ENCODE results near the gene DSCAM. TPM values are rescaled to one million over a fixed set of nuclear protein-coding genes. Genes with fewer than 3 reads are reported as not detected.

Gene DSCAM
- total RNA-seq, 1 donor from 2014 or later, result not detected

DNA sequence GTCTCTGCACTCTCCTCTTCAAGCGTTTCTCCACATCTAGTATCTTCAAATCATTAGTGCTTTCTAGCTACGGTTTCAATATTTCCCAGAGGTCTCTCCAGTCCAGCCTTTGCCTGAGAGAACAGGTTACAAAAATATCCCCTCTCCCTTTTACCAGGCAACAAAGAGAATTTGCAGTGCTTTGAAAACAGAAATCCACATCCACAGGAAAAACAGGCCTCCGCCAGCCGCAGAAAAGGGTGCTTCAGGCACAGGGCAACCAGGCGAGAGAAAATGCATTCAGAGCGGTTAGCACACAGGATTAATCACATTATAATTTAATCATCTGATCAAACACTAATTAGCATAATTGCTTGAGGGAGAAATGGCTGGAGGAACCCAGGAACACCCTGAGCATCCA, 13.8 kb downstream of the DSCAM start:
- no peak overlapping the region for H3K27ac ChIP-seq
- no peak overlapping the region for H3K4me3 ChIP-seq
- TF ChIP-seq CTCF (IDR thresholded peaks at IDR 0.05), result no peak
- TF ChIP-seq POLR2AphosphoS5 (IDR thresholded peaks at IDR 0.05; ENCODE audit: insufficient read depth in 1 of 2, low read depth in 1 of 2), result no peak
- TF ChIP-seq POLR2A (IDR thresholded peaks at IDR 0.05), result no peak
- DNase-seq (ENCODE audit: extremely low spot score in 2 of 2), result no peak
- intact Hi-C loops (cut with DNase I), result no loop called here
- H3K27me3 ChIP-seq, result no peaks in the 10 kb centered on the region
- H3K9me3 ChIP-seq, result no peaks in the 10 kb centered on the region
- no peaks in the 10 kb centered on the region for H3K36me3 ChIP-seq
- H3K4me1 ChIP-seq, result no peaks in the 10 kb centered on the region

DNA sequence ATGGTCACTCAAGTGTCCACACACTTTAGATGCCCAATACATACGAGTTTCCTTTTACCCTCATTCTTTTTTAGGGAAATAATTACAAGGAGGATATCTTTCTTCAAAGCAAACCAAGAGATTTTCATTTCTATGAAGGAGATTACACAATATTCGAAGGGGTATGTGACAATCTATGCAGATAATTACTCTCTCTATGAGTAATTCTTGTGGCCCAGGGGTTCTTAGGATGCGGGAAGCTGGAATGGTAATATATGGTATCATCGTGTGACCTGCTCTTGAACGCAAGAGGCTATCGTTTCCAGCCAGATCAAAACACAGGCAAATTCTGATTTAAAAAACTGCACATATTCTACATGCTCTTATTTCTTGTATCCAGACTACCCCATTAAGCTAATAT, 14.6 kb downstream of the DSCAM start:
- DNase-seq (ENCODE audit: extremely low spot score in 2 of 2), result peak in 1 of 2 donors; percentile 1
- Histone ChIP-seq H3K27me3 (no peaks in the 10 kb centered on the region), H3K36me3 (no peaks in the 10 kb centered on the region), H3K9me3 (no peaks in the 10 kb centered on the region), H3K4me3 (no peak overlapping the region), H3K27ac (no peak overlapping the region), H3K4me1 (no peaks in the 10 kb centered on the region)
- intact Hi-C loops (cut with DNase I), result no loop called here
- TF ChIP-seq CTCF (IDR thresholded peaks at IDR 0.05) (no peak), POLR2A (IDR thresholded peaks at IDR 0.05) (no peak), POLR2AphosphoS5 (IDR thresholded peaks at IDR 0.05; ENCODE audit: insufficient read depth in 1 of 2, low read depth in 1 of 2) (no peak)

DNA sequence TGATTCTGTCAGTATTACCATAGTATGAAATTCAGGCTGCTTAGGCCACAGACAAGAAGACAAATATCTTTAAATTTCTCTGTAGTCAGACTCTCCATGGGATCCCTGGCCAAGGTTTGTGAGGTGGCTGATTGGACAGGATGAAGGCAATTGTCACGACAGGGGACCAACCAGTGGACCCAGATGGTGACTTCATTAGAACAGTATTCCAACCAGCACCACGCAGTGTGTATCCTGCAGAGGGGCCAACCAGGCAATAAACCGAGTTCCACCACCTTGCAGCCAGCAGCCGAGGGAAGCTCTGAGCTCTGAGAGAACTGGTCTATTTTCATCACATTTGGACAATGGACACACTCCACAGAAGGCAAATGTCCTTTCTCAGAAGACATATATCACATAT, 16.1 kb downstream of the DSCAM start:
- Histone ChIP-seq H3K27ac (no peak overlapping the region), H3K9me3 (no peaks in the 10 kb centered on the region), H3K27me3 (no peaks in the 10 kb centered on the region), H3K4me3 (no peak overlapping the region), H3K4me1 (no peaks in the 10 kb centered on the region), H3K36me3 (no peaks in the 10 kb centered on the region)
- TF ChIP-seq POLR2A (IDR thresholded peaks at IDR 0.05) (no peak), CTCF (IDR thresholded peaks at IDR 0.05) (no peak), POLR2AphosphoS5 (IDR thresholded peaks at IDR 0.05; ENCODE audit: insufficient read depth in 1 of 2, low read depth in 1 of 2) (no peak)
- DNase-seq (ENCODE audit: extremely low spot score in 2 of 2), result peak in 1 of 2 donors; percentile 31
- intact Hi-C loops (cut with DNase I), result no loop called here

DNA sequence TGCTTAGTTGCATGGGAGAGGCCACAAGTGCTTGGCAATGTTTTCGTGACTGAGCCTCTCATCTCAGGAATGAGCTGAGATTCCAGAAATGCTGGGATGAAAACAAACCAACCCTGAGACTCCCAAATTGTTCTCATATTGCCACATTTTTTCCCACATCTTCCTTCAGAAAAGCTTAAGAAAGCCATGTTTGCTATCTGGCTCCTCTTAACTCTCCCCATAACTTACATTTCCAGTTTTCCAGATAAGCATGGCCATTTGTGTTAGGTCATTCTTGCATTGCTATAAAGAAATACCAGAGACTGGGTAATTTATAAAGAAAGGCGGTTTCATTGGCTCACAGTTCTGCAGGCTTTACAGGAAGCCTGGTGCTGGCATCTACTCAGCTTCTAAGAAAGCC, 17.2 kb downstream of the DSCAM start:
- Histone ChIP-seq H3K27me3 (no peaks in the 10 kb centered on the region), H3K4me3 (no peak overlapping the region), H3K9me3 (no peaks in the 10 kb centered on the region), H3K4me1 (no peaks in the 10 kb centered on the region), H3K36me3 (no peaks in the 10 kb centered on the region), H3K27ac (no peak overlapping the region)
- no peak for TF ChIP-seq POLR2A (IDR thresholded peaks at IDR 0.05)
- TF ChIP-seq CTCF (IDR thresholded peaks at IDR 0.05), result no peak
- TF ChIP-seq POLR2AphosphoS5 (IDR thresholded peaks at IDR 0.05; ENCODE audit: insufficient read depth in 1 of 2, low read depth in 1 of 2), result no peak
- no peak for DNase-seq (ENCODE audit: extremely low spot score in 2 of 2)
- intact Hi-C loops (cut with DNase I), result no loop called here

DNA sequence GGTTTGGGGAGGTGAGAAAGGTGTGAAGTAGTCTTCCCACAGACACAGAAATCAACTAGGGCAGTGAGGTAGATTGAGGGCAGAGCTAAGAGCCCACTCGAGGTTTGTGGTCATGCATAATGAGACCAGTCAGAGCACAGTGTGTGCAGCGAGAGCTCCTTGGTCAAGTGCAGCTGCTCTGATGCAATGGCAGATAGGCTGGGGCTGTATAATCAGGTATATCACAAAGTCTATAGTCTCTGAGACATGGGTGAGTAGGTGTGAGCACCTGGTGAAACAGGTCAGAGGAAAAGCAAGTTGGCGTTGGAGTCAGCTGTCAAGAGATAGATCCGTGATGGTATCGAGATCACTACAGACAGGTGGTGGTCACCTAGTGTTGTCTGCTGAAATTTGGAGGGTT, 17.6 kb downstream of the DSCAM start:
- Histone ChIP-seq H3K36me3 (no peaks in the 10 kb centered on the region), H3K9me3 (no peaks in the 10 kb centered on the region), H3K27ac (no peak overlapping the region), H3K4me3 (no peak overlapping the region), H3K27me3 (no peaks in the 10 kb centered on the region), H3K4me1 (no peaks in the 10 kb centered on the region)
- DNase-seq (ENCODE audit: extremely low spot score in 2 of 2), result peak; percentile 37 to 60
- intact Hi-C loops (cut with DNase I), result no loop called here
- TF ChIP-seq CTCF (IDR thresholded peaks at IDR 0.05) (no peak), POLR2AphosphoS5 (IDR thresholded peaks at IDR 0.05; ENCODE audit: insufficient read depth in 1 of 2, low read depth in 1 of 2) (no peak), POLR2A (IDR thresholded peaks at IDR 0.05) (no peak)

Measured in vagina (tissue), 2 donors.